WI38 (cell line): ENCODE results near the gene STAT2.

ENCODE experiments used
- H3K4me3 ChIP-seq: 2 replicates; pipeline ENCODE4 v1.5.1; 2011; ENCODE audit warnings: low read depth, mild to moderate bottlenecking, control low read depth, low read length
- TF ChIP-seq, protein P1 (sequence below): IDR thresholded peaks from 2 replicates; pipeline ENCODE4 v1.5.1; 2012; ENCODE audit warnings: low read depth, mild to moderate bottlenecking, control low read depth, low read length

The STAT2 gene

DNA sequence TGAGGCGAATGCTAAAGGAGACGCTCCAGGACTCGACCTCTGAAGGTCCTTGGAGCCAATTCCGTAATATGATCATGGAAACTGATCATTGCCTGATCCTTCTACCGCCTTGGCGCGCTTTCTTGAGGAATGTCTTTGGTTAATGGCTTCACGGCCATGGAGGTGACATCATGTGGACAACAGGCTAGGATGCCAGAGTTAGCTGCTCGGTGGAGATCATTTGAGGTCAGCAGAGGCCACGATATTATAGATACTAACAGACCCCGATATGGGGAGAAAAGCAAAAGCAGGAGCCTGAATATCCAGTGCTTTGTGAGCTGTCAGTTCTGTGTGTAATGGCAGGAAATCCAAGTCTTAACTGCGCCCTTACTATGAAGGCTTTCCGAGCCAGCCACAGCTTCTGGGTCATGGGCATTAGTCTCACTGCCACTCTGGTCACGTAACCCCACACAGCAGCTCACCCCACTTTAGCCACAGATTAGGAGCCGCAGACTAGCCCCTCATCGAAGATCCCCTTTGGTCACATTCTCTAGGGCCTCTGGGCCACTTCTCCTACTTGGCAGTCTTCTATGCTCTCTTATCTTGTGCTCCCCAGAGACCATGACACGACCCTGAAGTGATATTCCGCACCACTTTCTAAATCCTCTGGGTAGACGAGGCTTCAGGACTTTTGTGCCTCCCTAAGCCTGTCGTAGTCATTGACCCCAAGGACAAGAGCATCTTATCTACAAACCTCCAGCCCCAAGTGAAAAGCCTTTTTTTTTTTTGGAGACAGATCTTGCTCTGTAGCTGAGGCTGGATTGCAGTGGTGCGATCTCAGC, 59.1 kb downstream of the STAT2 start:
- TF ChIP-seq, protein P1, sequence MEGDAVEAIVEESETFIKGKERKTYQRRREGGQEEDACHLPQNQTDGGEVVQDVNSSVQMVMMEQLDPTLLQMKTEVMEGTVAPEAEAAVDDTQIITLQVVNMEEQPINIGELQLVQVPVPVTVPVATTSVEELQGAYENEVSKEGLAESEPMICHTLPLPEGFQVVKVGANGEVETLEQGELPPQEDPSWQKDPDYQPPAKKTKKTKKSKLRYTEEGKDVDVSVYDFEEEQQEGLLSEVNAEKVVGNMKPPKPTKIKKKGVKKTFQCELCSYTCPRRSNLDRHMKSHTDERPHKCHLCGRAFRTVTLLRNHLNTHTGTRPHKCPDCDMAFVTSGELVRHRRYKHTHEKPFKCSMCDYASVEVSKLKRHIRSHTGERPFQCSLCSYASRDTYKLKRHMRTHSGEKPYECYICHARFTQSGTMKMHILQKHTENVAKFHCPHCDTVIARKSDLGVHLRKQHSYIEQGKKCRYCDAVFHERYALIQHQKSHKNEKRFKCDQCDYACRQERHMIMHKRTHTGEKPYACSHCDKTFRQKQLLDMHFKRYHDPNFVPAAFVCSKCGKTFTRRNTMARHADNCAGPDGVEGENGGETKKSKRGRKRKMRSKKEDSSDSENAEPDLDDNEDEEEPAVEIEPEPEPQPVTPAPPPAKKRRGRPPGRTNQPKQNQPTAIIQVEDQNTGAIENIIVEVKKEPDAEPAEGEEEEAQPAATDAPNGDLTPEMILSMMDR, result no peak
- H3K4me3 ChIP-seq, result peak overlapping the region; percentile 91

DNA sequence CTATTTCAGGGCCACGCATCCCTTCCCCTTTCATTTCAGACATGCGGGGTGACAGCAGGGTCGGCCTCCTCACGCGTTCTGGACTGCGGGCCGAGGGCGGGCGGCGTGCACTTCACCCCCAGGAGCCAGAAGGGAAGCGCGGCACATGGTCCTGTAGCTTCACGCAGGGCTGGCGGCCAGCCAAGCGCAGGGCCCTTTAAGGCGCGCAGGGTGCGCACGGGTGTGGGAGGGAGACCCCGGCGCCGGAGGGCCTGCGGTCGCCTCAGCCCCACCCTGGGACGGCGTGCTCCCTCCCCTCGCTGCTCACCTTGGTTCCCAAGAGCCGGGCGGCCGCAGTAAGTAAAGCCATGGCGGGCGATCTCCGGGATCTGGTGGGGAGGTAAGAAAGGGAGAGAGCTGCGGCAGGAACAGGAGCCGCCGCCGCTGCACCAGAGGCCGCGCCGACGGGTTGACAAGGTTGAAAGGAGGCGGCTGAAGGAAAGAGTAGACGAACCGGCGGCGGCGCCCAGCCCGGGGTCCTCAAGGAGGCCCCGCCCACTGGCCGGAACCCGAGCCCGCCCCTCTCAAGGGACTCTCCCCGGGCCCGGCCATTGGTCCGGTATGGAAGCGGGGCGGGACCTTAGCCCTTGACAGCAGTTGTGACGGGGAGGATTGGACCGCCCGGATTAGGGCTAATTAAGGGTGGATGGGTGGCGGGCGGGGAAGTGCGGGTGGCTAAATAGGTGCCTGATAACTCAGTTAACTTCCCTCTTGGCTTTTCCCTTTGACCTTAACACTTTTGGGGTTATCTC, 59.9 kb downstream of the STAT2 start, which contains the start of gene CS:
CS (minus strand) TSS at position 478 of the 791 bp plus-strand sequence; CDS start at position 349, 129 bp downstream.
- H3K4me3 ChIP-seq, result peak within 1 kb of the TSS; percentile 91
- TF ChIP-seq, protein P1, result no peak

DNA sequence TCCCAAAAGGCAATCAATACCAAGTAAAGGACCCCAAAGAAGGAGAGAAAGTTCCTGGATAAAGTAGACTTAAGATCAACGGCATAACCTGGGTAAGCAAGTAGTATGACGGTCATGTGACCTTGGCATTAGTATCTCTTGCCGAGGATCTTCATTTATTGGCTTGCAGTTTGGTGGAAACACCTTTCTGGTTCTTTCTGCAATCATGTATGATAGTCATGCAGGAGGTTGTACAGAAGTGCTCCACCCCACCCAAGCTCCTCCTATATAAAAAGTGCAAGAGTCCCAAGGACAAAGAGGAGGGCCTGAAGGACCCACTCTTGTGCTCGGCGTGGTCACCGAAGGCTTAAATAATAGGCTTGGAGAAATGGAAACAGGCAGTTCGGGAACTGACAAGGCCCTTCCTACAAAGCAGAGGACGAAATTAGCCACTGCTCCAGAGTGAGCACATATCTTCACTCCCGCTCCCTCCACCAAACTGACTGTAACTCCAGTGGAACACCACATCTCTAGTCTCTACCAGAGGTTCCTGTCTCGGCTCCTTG, 60.5 kb downstream of the STAT2 start:
- H3K4me3 ChIP-seq, result peak overlapping the region; percentile 91
- TF ChIP-seq, protein P1, result no peak

DNA sequence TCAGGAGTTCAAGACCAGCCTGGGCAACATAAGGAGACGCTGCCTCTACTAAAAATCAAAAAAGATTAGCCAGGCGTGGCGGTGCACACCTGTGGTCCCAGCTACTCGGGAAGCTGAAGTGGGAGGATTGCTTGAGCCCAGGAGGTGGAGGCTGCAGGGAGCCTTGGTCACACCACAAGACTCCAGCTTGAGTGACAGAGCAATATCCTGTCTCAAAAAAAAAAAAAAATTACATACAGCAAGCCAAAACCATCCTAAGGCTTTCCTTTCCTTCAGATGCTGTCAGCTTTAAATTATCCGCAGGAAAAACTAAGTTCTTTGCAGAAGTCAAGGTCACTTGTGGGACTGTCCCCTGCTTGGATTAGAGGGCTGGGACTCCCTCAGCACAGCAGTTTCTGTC, 61.1 kb downstream of the STAT2 start:
- TF ChIP-seq, protein P1, result no peak
- peak overlapping the region; percentile 91 for H3K4me3 ChIP-seq

DNA sequence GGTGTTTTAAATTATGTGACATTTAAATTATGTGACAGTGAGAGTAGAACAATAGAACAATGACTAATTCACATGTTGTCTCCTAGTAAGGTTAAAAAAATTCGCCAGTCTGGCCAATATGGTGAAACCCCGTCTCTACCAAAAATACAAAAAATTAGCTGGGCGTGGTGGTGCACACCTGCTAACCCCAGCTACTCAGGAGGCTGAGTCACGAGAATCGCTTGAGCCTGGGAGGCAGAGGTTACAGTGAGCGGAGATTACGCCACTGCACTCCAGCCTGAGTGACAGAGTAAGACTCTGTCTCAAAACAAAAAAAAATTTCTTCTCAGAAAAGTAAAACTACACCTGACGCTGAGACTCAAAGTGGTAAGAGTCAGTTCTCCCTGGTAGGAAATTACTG, 62.5 kb downstream of the STAT2 start:
- H3K4me3 ChIP-seq, result no peak overlapping the region
- TF ChIP-seq, protein P1, result no peak

DNA sequence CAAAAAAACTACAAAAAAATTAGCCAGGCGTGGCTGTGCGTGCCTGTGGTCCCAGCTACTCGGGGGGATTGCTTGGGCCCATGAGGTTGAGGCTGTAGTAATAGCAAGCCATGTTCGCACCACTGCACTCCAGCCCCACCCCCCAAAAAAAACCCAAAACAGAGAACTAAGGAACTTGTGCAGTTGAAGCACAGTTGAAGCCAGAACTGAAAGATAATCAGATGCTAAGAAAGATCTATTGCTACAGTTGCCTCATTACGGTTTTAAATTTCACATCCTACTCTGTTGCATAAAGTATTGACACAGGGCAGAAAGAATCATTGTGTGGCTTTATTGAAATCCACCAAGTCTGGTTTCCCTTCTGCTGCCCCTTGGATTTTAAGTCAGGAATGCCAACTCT, 63.6 kb downstream of the STAT2 start:
- TF ChIP-seq, protein P1, result no peak
- H3K4me3 ChIP-seq, result no peak overlapping the region
